Breast epithelium (tissue), 3 donors: ENCODE measurements around the gene PLXNA4.

Source experiments
- CTCF ChIP-seq, 3 donors: fragments of 450-650 bp; IDR thresholded peaks; one replicate each; pipeline ENCODE4 v1.5.1; 2016 to 2017; ENCODE audit warnings: antibody characterized with exemption in 3 of 3, mild to moderate bottlenecking in 3 of 3, moderate library complexity in 3 of 3
- POLR2A ChIP-seq: fragments of 450-650 bp; IDR thresholded peaks from one replicate; pipeline ENCODE4 v1.6.1; 2016; ENCODE audit warnings: antibody characterized with exemption, mild to moderate bottlenecking, moderate library complexity
- POLR2AphosphoS5 ChIP-seq, 3 donors: sonication (generic); formaldehyde crosslinking; IDR thresholded peaks; one replicate each; pipeline ENCODE4 v1.6.1; 2017; ENCODE audit warnings: antibody characterized with exemption in 3 of 3

GRCh38 chr7:132471515-132471914, 104.8 kb downstream of the PLXNA4 start:
- no peak for TF ChIP-seq POLR2A
- TF ChIP-seq CTCF (IDR thresholded peaks at IDR 0.05) = no peak
- TF ChIP-seq POLR2AphosphoS5 (IDR thresholded peaks at IDR 0.05) = no peak
